NCI-H446 treated with DMSO at 0.1 percent for 48 hours (cell line): ENCODE measurements around the gene PPP1R37.
A peak's percentile ranks its signal among the peaks of the same experiment; 100 is the strongest.

ENCODE experiments used
- DNase-seq: peaks from one replicate; lab custom pipeline; 2025; lab: John Stamatoyannopoulos, UW

The PPP1R37 gene

GRCh38 chr19:45169602-45170001 is 76.6 kb downstream of the PPP1R37 start:
- no peak for DNase-seq

GRCh38 chr19:45170146-45171106 is 77.4 kb downstream of the PPP1R37 start:
- DNase-seq = no peak

GRCh38 chr19:45171211-45171623 is 78.2 kb downstream of the PPP1R37 start:
- no peak for DNase-seq

GRCh38 chr19:45172173-45172572 is 79.2 kb downstream of the PPP1R37 start:
- DNase-seq = no peak

DNA sequence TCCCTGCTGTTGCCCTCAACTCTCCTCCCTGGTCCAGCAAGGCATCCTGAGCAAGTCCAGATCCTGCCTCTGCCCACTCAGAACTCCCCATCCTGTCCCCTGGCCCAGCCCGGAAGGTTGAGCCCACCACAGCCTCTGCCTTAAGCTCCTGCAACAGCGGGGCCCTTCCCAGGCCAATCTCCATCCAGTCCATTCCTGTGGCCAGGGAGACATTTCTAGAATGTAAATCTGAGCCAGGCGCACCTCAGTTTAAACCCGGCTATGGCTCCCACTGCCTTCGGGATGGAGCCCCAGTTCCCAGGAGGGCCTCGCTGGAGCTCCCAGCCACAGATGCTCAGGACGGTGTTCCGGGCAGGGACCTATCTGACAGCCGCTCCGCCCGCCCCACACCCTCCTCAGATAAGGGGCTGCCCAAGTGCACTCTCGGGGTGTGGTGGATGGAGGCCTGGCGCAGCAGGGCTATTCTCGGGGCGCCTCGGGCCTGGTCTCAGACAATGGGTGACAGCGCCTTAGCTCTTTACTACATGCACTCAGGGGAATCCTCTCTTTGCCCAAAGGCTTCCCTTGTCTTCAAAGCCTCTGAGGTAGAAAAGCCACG is 79.7 kb downstream of the PPP1R37 start:
- no peak for DNase-seq

GRCh38 chr19:45173816-45174215 is 80.8 kb downstream of the PPP1R37 start:
- DNase-seq = no peak

DNA sequence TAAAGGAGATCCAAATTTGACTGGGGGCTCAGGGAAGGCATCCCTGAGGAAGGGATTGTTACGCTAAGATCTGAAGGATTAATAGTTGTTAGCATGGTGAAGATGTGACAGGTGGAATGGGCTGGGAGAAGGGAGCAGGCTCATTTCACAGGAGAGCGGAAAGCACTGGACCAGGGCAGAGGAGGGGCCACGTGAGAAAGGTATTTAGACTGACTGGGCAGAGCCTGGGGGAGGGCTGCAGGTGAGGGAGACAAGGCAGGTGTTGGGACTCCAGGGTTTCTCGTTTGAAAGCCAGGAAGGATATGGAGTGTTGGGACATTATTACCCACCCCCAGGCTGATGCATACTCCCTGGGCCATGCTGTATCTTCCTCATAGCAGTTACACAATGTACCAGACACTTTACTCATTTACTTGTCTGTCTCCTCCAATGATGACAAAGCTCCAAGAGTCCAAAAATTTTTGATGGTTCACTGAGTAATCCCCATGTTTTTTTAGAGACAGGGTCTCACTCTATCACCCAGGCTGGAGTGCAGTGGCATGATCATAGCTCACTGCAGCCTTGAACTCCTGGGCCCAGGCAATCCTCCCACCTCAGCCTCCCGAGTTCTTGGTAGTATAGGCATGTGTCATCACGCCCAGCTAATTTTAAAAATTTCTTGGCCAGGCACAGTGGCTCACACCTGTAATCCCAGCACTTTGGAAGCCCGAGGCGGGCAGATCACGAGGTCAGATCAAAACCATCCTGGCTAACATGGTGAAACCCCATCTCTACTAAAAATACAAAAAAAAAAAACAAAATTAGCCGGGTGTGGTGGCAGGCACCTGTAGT is 82.8 kb downstream of the PPP1R37 start:
- no peak for DNase-seq

GRCh38 chr19:45177817-45178261 is 84.9 kb downstream of the PPP1R37 start, which contains the start of gene TRAPPC6A:
TSS of gene TRAPPC6A (minus strand) at chr19:45178237. CDS start at chr19:45178218, 19 bp downstream.
- DNase-seq = no peak

- DNase-seq = peak; percentile 100
Measured at GRCh38 chr19:45178262-45179071, 85.5 kb downstream of the PPP1R37 start, which contains the start of gene BLOC1S3. TSS of gene BLOC1S3 (plus strand) at chr19:45178784. CDS start at chr19:45179297, 513 bp downstream.

- no peak for DNase-seq
Measured at GRCh38 chr19:45179072-45179891, 86.3 kb downstream of the PPP1R37 start.

GRCh38 chr19:45179892-45180370 is 87.0 kb downstream of the PPP1R37 start:
- DNase-seq = no peak

GRCh38 chr19:45180936-45181335 is 88.0 kb downstream of the PPP1R37 start:
- DNase-seq = no peak

DNA sequence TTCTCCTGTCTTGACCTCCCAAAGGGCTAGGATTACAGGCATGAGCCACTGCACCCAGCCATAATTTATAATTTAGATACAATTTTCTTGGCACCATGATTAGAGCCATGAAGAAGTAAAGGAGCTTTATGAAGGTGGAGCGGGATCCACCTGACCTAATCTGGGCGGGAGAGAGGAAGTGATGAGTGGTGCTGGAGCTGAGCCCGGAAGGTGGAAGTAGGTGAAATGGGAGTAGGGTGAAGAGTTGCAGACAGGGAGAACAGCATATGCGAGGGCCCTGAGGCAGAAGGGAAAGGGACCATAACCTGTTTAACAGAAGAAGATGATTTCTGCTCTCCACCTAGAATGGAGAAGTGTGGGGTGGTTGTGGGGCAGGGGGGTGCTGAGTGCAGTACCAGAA is 89.8 kb downstream of the PPP1R37 start:
- no peak for DNase-seq

DNA sequence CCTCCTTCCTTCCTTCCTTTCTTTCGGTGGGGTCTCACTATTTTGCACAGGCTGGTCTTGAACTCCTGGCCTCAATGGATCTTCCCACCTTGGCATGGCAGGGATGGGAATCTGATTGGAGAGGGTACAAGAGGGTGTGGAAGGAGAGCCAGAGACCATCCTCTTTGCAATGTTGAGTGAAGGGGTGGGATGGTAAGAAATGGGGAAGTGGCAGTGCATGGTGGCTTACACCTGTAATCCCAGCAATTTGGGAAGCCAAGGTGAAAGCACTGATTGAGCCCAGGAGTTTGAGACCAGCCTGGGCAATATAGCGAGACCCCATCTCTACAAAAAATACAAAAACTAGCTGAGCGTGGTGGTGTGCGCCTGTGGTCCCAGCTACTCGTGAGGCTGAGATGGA is 91.1 kb downstream of the PPP1R37 start:
- DNase-seq = no peak

DNA sequence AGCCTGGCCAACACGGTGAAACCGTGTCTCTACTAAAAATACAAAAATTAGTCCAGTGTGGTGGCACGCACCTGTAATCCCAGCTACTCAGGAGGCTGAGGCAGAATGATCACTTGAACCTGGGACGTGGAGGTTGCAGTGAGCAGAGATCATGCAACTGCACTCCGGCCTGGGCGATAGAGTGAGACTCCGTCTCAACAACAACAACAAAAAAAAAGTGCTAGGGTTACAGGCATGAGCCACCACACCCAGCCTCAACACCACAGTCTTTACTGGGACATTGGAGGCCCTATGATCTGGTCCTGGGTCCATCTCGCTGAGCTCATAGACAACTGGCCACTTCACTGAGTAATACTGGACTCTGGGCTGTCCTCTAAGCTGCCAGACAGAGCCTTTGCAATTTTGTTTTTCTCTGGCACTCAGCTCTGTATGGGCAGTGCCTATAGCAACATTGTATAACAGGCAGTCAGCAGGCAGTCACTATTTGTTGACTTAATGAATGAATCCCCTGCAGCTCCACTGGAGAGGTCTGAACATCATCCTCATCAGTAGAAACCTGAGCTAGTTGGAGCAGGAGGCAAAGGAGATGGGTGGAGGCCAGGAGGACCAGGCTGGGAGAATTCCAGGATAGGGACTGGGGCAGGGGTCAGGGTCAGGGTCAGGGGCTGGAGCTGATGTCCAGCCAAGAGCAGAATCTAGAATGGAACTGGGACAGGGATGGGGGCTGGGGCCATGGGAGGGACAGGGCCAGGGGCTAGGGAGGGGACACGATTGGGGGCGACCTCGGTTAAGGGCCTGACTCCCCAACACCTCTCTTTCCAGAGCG is 93.7 kb downstream of the PPP1R37 start:
- DNase-seq = no peak

DNA sequence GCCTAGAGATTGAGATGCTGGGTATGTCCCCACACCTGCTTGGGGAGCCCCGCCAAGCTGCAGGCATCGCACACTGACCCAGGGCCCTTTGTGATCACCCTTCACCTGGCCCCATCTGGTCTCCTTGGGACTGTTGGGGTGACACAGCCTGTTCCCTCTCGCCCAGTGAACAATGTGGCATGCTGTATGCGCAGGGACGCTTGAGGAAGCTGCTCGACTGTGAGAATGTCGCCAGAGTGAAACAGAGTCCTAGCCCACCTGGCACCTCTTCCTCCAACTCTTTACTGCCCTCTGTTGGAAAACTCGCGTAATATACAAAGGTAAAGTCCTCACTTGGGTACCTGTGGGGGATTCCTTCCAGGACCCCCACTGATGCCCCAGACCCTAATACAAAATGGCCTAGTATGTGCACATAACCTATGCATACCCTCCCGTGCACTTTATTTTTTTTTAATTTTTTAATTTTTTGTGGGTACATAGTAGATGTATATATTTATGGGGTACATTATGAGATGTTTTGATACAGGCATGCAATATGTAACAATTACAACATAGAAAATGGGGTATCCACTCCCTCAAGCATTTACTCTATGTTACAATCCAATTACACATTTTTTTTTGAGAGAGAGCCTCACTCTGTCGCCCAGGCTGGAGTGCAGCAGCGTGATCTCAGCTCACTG is 94.6 kb downstream of the PPP1R37 start:
- DNase-seq = no peak

DNA sequence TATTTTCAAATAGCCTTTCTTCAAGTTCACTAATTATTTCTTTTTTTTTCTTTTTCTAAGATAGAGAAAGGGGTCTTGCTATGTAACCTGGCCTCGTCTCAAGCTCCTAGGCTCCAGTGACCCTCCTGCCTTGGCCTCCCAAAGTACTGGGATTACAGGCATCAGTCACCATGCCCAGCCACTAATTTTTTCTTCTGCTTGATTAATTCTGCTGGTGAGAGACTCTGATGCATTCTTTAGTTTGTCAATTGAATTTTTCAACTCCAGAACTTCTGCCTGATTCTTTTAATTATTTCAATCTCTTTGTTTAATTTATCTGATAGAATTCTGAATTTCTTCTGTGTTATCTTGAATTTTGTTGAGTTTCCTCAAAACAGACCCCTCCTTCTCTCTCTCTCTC is 97.0 kb downstream of the PPP1R37 start:
- no peak for DNase-seq

DNA sequence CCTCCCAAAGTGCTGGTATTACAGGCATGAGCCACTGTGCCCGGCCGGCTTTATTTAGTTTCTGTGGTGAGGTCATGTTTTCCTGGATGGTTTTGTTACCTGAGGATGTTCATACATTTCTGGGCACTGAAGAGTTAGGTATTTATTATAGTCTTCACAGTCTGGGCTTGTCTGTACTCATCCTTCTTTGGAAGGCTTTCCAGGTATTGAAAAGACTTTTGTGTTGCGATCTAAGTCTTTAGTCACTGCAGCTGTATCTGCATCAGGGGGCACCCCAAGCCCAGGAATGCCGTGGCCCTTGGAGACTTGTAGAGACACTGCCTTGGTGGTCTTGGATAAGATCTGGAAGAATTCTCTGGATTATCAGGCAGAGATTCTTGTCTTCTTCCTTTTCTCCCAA is 98.4 kb downstream of the PPP1R37 start:
- DNase-seq = no peak

- no peak for DNase-seq
Measured at GRCh38 chr19:45195764-45196163, 102.8 kb downstream of the PPP1R37 start.
